Activated CD4-positive, alpha-beta T cell treated with anti-CD3 and anti-CD28 coated beads, Interleukin-2, amount 10 ng/mL, durations not matched to agents 7 days and 5 days (primary cell): ENCODE data around the gene NGEF. TPM values are rescaled to one million over a fixed set of nuclear protein-coding genes. Genes with fewer than 3 reads are reported as not detected.
A peak's percentile ranks its signal among the peaks of the same experiment; 100 is the strongest.

Experiments
- CTCF ChIA-PET: fragments of 350-600 bp; sonication (Branson Sonifier 250); formaldehyde crosslinking; loops from one replicate; lab custom pipeline; 2021; ENCODE audit warnings: antibody characterized with exemption; lab: Charles Lee
- POLR2A ChIA-PET: fragments of 350-600 bp; sonication (Branson Sonifier 250); formaldehyde crosslinking; loops from one replicate; lab custom pipeline; 2021; ENCODE audit warnings: antibody characterized with exemption; lab: Charles Lee
- DNase-seq: peaks from one replicate; pipeline ENCODE4 v3.0.0-alpha.2; 2020
- H3K27ac Mint-ChIP-seq: one replicate; pipeline ENCODE4 v1.8.0; 2021; ENCODE audit warnings: mild to moderate bottlenecking, moderate library complexity, mixed read lengths
- H3K27me3 Mint-ChIP-seq: one replicate; pipeline ENCODE4 v1.8.0; 2021; ENCODE audit warnings: mixed read lengths
- H3K36me3 Mint-ChIP-seq: one replicate; pipeline ENCODE4 v1.8.0; 2021; ENCODE audit warnings: low read depth, mixed read lengths
- H3K4me1 Mint-ChIP-seq: one replicate; pipeline ENCODE4 v1.8.0; 2021; ENCODE audit warnings: mixed read lengths
- H3K4me3 Mint-ChIP-seq: one replicate; pipeline ENCODE4 v1.8.0; 2021; ENCODE audit warnings: mild to moderate bottlenecking, moderate library complexity, mixed read lengths
- H3K9me3 Mint-ChIP-seq: one replicate; pipeline ENCODE4 v1.8.0; 2021; ENCODE audit warnings: mixed read lengths
- total RNA-seq, 2 experiments: library from RNA; stranded (reverse); gene quantifications; one replicate each; pipeline ENCODE4 v1.2.3, GENCODE V29; 2021

The NGEF gene
- total RNA-seq, 2 experiments from 2014 or later: not detected

- peaks cover 5% of the 10 kb centered on the region for H3K27me3 Mint-ChIP-seq
- CTCF ChIA-PET: interaction anchor here (1.4 kb wide), 1 partner anchor 50 kb away, joined by 3 read pairs; no protein-coding TSS in a partner anchor
Observed at GRCh38 chr2:232882085-232882484, 131.0 kb downstream of the NGEF start.

GRCh38 chr2:232880764-232881351 is 132.2 kb downstream of the NGEF start:
- Mint-ChIP-seq H3K27me3 (peaks cover 7% of the 10 kb centered on the region), H3K36me3 (no peaks in the 10 kb centered on the region), H3K4me3 (no peak overlapping the region), H3K9me3 (no peaks in the 10 kb centered on the region), H3K4me1 (no peaks in the 10 kb centered on the region), H3K27ac (no peak overlapping the region)
- no peak for DNase-seq
- ChIA-PET CTCF (interaction anchor here (1.4 kb wide), 1 partner anchor 48 kb away, joined by 3 read pairs; no protein-coding TSS in a partner anchor), POLR2A (no interaction called here)

More at GRCh38 chr2:232882085-232882484, 131.0 kb downstream of the NGEF start:
- Mint-ChIP-seq H3K27ac (no peak overlapping the region), H3K9me3 (no peaks in the 10 kb centered on the region), H3K4me3 (no peak overlapping the region), H3K36me3 (no peaks in the 10 kb centered on the region), H3K4me1 (no peaks in the 10 kb centered on the region)
- POLR2A ChIA-PET: no interaction called here
- DNase-seq: no peak

- POLR2A ChIA-PET: no interaction called here
- Mint-ChIP-seq H3K27ac (no peak overlapping the region), H3K4me1 (peaks cover 5% of the 10 kb centered on the region), H3K27me3 (peaks cover 15% of the 10 kb centered on the region), H3K9me3 (no peaks in the 10 kb centered on the region), H3K36me3 (no peaks in the 10 kb centered on the region), H3K4me3 (no peak overlapping the region)
- CTCF ChIA-PET: no interaction called here
- DNase-seq: no peak
Observed at GRCh38 chr2:232879618-232880494, 133.2 kb downstream of the NGEF start.

GRCh38 chr2:232878855-232879617 is 134.0 kb downstream of the NGEF start:
- no peak overlapping the region for H3K4me3 Mint-ChIP-seq
- DNase-seq: no peak
- peaks cover 15% of the 10 kb centered on the region for H3K27me3 Mint-ChIP-seq
- ChIA-PET CTCF (no interaction called here), POLR2A (no interaction called here)
- no peaks in the 10 kb centered on the region for H3K9me3 Mint-ChIP-seq
- H3K36me3 Mint-ChIP-seq: no peaks in the 10 kb centered on the region
- H3K27ac Mint-ChIP-seq: no peak overlapping the region
- peaks cover 7% of the 10 kb centered on the region for H3K4me1 Mint-ChIP-seq

- H3K27me3 Mint-ChIP-seq: peaks cover 15% of the 10 kb centered on the region
- no peak for DNase-seq
- no peak overlapping the region for H3K27ac Mint-ChIP-seq
- H3K36me3 Mint-ChIP-seq: no peaks in the 10 kb centered on the region
- H3K9me3 Mint-ChIP-seq: no peaks in the 10 kb centered on the region
- ChIA-PET POLR2A (no interaction called here), CTCF (no interaction called here)
- peak overlapping the region; percentile 47 for H3K4me3 Mint-ChIP-seq
- H3K4me1 Mint-ChIP-seq: peaks cover 7% of the 10 kb centered on the region
Observed at GRCh38 chr2:232877940-232878511, 135.0 kb downstream of the NGEF start.

GRCh38 chr2:232876978-232877441 is 136.0 kb downstream of the NGEF start:
- CTCF ChIA-PET: no interaction called here

GRCh38 chr2:232876161-232876977 is 136.7 kb downstream of the NGEF start:
- ChIA-PET POLR2A (no interaction called here), CTCF (no interaction called here)
- Mint-ChIP-seq H3K27me3 (peaks cover 15% of the 10 kb centered on the region), H3K36me3 (no peaks in the 10 kb centered on the region), H3K4me3 (peak overlapping the region; percentile 58), H3K27ac (no peak overlapping the region), H3K9me3 (no peaks in the 10 kb centered on the region), H3K4me1 (peaks cover 7% of the 10 kb centered on the region)
- DNase-seq: peak; percentile 39

More at GRCh38 chr2:232876978-232877441, 136.0 kb downstream of the NGEF start:
- H3K27me3 Mint-ChIP-seq: peaks cover 15% of the 10 kb centered on the region
- peaks cover 7% of the 10 kb centered on the region for H3K4me1 Mint-ChIP-seq
- no peak overlapping the region for H3K27ac Mint-ChIP-seq
- POLR2A ChIA-PET: no interaction called here
- peak overlapping the region; percentile 38 for H3K4me3 Mint-ChIP-seq
- no peak for DNase-seq
- H3K9me3 Mint-ChIP-seq: no peaks in the 10 kb centered on the region
- no peaks in the 10 kb centered on the region for H3K36me3 Mint-ChIP-seq

GRCh38 chr2:232875256-232876121 is 137.6 kb downstream of the NGEF start:
- Mint-ChIP-seq H3K9me3 (no peaks in the 10 kb centered on the region), H3K36me3 (no peaks in the 10 kb centered on the region), H3K27me3 (peaks cover 15% of the 10 kb centered on the region), H3K27ac (no peak overlapping the region), H3K4me1 (peaks cover 7% of the 10 kb centered on the region), H3K4me3 (peak overlapping the region; percentile 53)
- ChIA-PET CTCF (no interaction called here), POLR2A (no interaction called here)
- DNase-seq: no peak

- H3K4me3 Mint-ChIP-seq: peak overlapping the region; percentile 53
- no peak for DNase-seq
- no peak overlapping the region for H3K27ac Mint-ChIP-seq
- H3K36me3 Mint-ChIP-seq: no peaks in the 10 kb centered on the region
- H3K4me1 Mint-ChIP-seq: peaks cover 7% of the 10 kb centered on the region
- CTCF ChIA-PET: no interaction called here
- peaks cover 15% of the 10 kb centered on the region for H3K27me3 Mint-ChIP-seq
- POLR2A ChIA-PET: no interaction called here
- H3K9me3 Mint-ChIP-seq: no peaks in the 10 kb centered on the region
Observed at GRCh38 chr2:232874677-232875223, 138.3 kb downstream of the NGEF start.

- H3K4me3 Mint-ChIP-seq: no peak overlapping the region
- ChIA-PET CTCF (interaction anchor here (1.0 kb wide), 1 partner anchor 569 kb away, joined by 3 read pairs; no protein-coding TSS in a partner anchor), POLR2A (no interaction called here)
- H3K9me3 Mint-ChIP-seq: no peaks in the 10 kb centered on the region
- H3K36me3 Mint-ChIP-seq: no peaks in the 10 kb centered on the region
- no peak overlapping the region for H3K27ac Mint-ChIP-seq
- H3K27me3 Mint-ChIP-seq: peaks cover 15% of the 10 kb centered on the region
- no peak for DNase-seq
- peaks cover 7% of the 10 kb centered on the region for H3K4me1 Mint-ChIP-seq
Observed at GRCh38 chr2:232873909-232874641, 139.0 kb downstream of the NGEF start.
